ENCODE data around the gene TSC1. TPM values are rescaled to one million over a fixed set of nuclear protein-coding genes. Genes with fewer than 3 reads are reported as not detected.

Gene TSC1
- polyA plus RNA-seq, 3 donors: 3.3 to 43.0 (median 5.8) TPM

DNA sequence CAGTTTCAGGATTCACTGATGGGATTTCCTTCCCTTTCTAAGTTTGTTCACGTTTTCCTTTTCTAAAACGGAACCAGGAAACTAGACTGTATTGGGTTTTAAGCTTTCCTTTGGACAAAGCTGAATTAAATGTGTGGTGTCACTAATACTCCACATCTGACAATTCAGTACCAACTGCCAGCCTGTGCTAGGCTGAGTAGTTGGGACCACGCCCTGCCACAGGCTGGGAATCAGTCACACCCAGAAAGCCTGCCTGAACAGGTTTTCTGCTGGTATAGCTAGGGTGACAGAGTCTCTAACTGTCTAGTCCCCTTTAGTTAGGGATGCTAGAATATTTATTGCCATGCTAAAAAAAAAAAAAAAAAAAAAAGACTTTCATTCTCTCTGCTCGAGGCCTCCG is 50.1 kb downstream of the TSC1 start:
- Mint-ChIP-seq H3K27me3 (ENCODE audit: low read depth in 3 of 3) (peaks cover 0 to 1% (median 1%) of the 10 kb centered on the region in 3 donors), H3K9me3 (no peaks in the 10 kb centered on the region), H3K27ac (no peak overlapping the region), H3K4me1 (peaks cover 4% of the 10 kb centered on the region), H3K4me3 (no peak overlapping the region), H3K36me3 (peaks cover 57 to 65% of the 10 kb centered on the region in 2 donors)
- Histone ChIP-seq H3K4me1 (ENCODE audit: control insufficient read depth in 1 of 2, insufficient read depth in 2 of 2, low read length in 2 of 2) (peaks cover 0 to 2% of the 10 kb centered on the region in 2 donors), H3K9me3 (replicated peaks in 1 of 2; ENCODE audit: control insufficient read depth in 1 of 2, insufficient read depth in 1 of 2, low read length in 2 of 2) (no peaks in the 10 kb centered on the region), H3K4me3 (replicated peaks in 1 of 3; ENCODE audit: low read depth in 2 of 3, low read length in 3 of 3) (no peak overlapping the region), H3K9ac (ENCODE audit: insufficient read depth, low read length, poor library complexity, severe bottlenecking) (no peak overlapping the region), H3K79me2 (ENCODE audit: insufficient read depth, low read length) (no peaks in the 10 kb centered on the region), H3K4me2 (replicated peaks; ENCODE audit: extremely low read depth, low read length, poor library complexity, severe bottlenecking) (no peak overlapping the region), H3K27ac (ENCODE audit: low read depth in 1 of 2, low read length in 2 of 2) (no peak overlapping the region), H3K27me3 (ENCODE audit: control insufficient read depth in 2 of 2, insufficient read depth in 2 of 2, low read length in 2 of 2) (no peaks in the 10 kb centered on the region), H4K20me1 (ENCODE audit: insufficient read depth, low read length) (no peaks in the 10 kb centered on the region), H2AFZ (ENCODE audit: insufficient read depth, low read depth, low read length, poor library complexity, severe bottlenecking) (no peak overlapping the region), H3K36me3 (replicated peaks in 1 of 2; ENCODE audit: control insufficient read depth in 1 of 2, insufficient read depth in 2 of 2, low read length in 2 of 2) (peaks cover 27 to 74% of the 10 kb centered on the region in 2 donors)
- TF ChIP-seq, protein P1, sequence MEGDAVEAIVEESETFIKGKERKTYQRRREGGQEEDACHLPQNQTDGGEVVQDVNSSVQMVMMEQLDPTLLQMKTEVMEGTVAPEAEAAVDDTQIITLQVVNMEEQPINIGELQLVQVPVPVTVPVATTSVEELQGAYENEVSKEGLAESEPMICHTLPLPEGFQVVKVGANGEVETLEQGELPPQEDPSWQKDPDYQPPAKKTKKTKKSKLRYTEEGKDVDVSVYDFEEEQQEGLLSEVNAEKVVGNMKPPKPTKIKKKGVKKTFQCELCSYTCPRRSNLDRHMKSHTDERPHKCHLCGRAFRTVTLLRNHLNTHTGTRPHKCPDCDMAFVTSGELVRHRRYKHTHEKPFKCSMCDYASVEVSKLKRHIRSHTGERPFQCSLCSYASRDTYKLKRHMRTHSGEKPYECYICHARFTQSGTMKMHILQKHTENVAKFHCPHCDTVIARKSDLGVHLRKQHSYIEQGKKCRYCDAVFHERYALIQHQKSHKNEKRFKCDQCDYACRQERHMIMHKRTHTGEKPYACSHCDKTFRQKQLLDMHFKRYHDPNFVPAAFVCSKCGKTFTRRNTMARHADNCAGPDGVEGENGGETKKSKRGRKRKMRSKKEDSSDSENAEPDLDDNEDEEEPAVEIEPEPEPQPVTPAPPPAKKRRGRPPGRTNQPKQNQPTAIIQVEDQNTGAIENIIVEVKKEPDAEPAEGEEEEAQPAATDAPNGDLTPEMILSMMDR (IDR thresholded peaks at IDR 0.05): no peak
- no CpG with 5 or more reads among the region's 5 CpGs for WGBS (ENCODE audit: insufficient coverage)
- DNase-seq: no peak
- intact Hi-C loops (cut with micrococcal nuclease): no loop called here

DNA sequence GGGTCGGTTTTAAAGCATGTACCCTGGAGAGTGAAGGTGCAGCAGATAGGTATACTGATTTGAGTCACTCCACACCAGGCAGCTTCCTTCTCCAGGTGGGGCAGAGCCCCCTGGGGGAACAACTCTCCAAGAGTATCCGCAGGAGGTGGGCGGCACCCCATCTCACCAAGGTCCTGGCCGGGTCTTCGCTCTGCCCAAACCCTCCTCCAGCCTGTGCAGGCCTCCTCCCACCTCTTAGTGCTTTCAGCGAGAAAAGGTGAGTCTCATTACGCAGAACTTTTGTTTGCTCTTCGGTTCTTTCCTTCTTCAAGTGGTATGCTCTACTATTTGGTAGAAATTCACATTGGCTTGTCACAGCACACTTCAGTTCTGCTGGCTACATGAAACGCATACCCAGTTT is 52.0 kb downstream of the TSC1 start:
- Histone ChIP-seq H3K4me2 (replicated peaks; ENCODE audit: extremely low read depth, low read length, poor library complexity, severe bottlenecking) (no peak overlapping the region), H3K27me3 (ENCODE audit: control insufficient read depth in 2 of 2, insufficient read depth in 2 of 2, low read length in 2 of 2) (no peaks in the 10 kb centered on the region), H4K20me1 (ENCODE audit: insufficient read depth, low read length) (no peaks in the 10 kb centered on the region), H3K27ac (ENCODE audit: low read depth in 1 of 2, low read length in 2 of 2) (no peak overlapping the region), H3K4me3 (replicated peaks in 1 of 3; ENCODE audit: low read depth in 2 of 3, low read length in 3 of 3) (no peak overlapping the region), H3K9me3 (replicated peaks in 1 of 2; ENCODE audit: control insufficient read depth in 1 of 2, insufficient read depth in 1 of 2, low read length in 2 of 2) (no peaks in the 10 kb centered on the region), H3K79me2 (ENCODE audit: insufficient read depth, low read length) (no peaks in the 10 kb centered on the region), H3K4me1 (ENCODE audit: control insufficient read depth in 1 of 2, insufficient read depth in 2 of 2, low read length in 2 of 2) (peaks cover 0 to 2% of the 10 kb centered on the region in 2 donors), H3K36me3 (replicated peaks in 1 of 2; ENCODE audit: control insufficient read depth in 1 of 2, insufficient read depth in 2 of 2, low read length in 2 of 2) (peaks cover 24 to 55% of the 10 kb centered on the region in 2 donors), H3K9ac (ENCODE audit: insufficient read depth, low read length, poor library complexity, severe bottlenecking) (no peak overlapping the region), H2AFZ (ENCODE audit: insufficient read depth, low read depth, low read length, poor library complexity, severe bottlenecking) (no peak overlapping the region)
- Mint-ChIP-seq H3K4me3 (no peak overlapping the region), H3K27me3 (ENCODE audit: low read depth in 3 of 3) (peaks cover 1 to 9% (median 7%) of the 10 kb centered on the region in 3 donors), H3K27ac (no peak overlapping the region), H3K4me1 (peaks cover 4% of the 10 kb centered on the region), H3K9me3 (peaks cover 0 to 8% (median 5%) of the 10 kb centered on the region in 7 donors), H3K36me3 (peaks cover 39 to 48% of the 10 kb centered on the region in 2 donors)
- DNase-seq: no peak
- TF ChIP-seq, protein P1 (IDR thresholded peaks at IDR 0.05): no peak
- intact Hi-C loops (cut with micrococcal nuclease): no loop called here
- WGBS (ENCODE audit: insufficient coverage): 93% methylated on average over 4 of the region's 9 CpGs
